Metanephros (tissue), 2 donors: Measurements from ENCODE around the gene NFIC. TPM values are rescaled to one million over a fixed set of nuclear protein-coding genes. Genes with fewer than 3 reads are reported as not detected.

ENCODE experiments used
- small RNA-seq: library from RNA; depleted of rRNA; stranded (forward); fragments of <200 nt; gene quantifications from one replicate; pipeline ENCODE3, GENCODE V24; 2014; ENCODE audit warnings: low replicate concordance
- total RNA-seq: library from RNA; depleted of rRNA; stranded (reverse); fragments of >200 nt; gene quantifications from one replicate; pipeline ENCODE4 v1.2.3, GENCODE V29; 2014

NFIC gene
- total RNA-seq, result 47.7 TPM

GRCh38 chr19:3365836-3366752 is at the start of gene NFIC:
NFIC (plus strand) TSS chr19:3366583; CDS start chr19:3366637, 54 bp downstream.

DNA sequence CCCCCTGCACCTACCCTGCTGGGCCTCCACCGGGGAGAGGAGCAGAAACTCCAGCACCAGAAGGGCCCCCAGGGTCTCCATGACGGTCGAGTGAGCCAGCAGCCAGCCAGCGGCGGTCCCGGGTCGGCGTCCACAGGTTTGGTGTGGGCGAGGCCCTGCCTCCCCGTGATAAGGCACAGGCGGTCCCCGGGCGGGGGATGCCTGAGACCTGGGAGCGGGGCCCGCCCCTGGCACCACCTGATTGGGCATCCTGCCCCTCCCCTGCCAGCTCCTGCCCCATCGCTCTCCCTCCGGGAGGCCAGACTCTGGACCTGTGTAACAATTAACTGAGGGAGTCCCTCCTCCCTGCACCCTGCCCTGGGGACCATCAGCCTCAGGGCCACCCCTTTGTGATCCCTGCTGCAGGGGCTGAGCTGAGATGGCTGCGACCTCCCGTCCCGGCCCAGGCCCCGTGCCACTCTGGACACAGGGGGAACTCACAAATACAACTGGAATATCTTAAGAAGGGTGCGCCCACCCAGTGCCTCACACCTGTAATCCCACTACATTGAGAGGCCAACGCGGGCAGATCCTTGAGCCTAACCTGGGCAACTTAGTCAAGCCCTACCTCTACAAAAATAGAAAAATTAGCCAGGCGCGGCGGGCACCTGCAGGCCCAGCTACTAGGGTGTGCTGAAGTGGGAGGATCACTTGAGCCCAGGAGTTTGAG is 114.2 kb downstream of the NFIC start, which contains the start of gene SMIM24:
TSS of gene SMIM24 (minus strand) at position 143 of the 709 bp plus-strand sequence. CDS start at position 81, 62 bp downstream.

GRCh38 chr19:3483226-3483628 is 116.8 kb downstream of the NFIC start, which contains the start of gene SMIM44:
SMIM44 (minus strand) TSS chr19:3483441; CDS start chr19:3483403, 38 bp downstream.

GRCh38 chr19:3500429-3501101 is 134.2 kb downstream of the NFIC start, which contains the start of gene DOHH:
DOHH (minus strand) TSS chr19:3500674; CDS start chr19:3496814, 3,860 bp downstream.

GRCh38 chr19:3505598-3506383 is 139.4 kb downstream of the NFIC start, which contains the start of gene FZR1:
FZR1 (plus strand) TSS chr19:3506311; CDS start chr19:3522990, 16,679 bp downstream.

Small RNA genes lying within 50 kb of the gene (small RNA-seq; reads per million reads assigned to genes)
- not detected for gene AC005514.1

Other genes with a start within 250 kb of the NFIC start
- 4.7 TPM for gene GNA15, start 230.6 kb upstream of the NFIC start, total RNA-seq
- 4.8 TPM for gene S1PR4, start 187.8 kb upstream of the NFIC start, total RNA-seq
- gene NCLN, start 180.7 kb upstream of the NFIC start, total RNA-seq, result 27.7 TPM
- 0.58 TPM for gene CELF5, start 141.9 kb upstream of the NFIC start, total RNA-seq
- gene SMIM24, start 113.9 kb downstream of the NFIC start, total RNA-seq, result 34.7 TPM
- gene SMIM44, start 116.9 kb downstream of the NFIC start, total RNA-seq, result 0.99 TPM
- gene DOHH, start 134.1 kb downstream of the NFIC start, total RNA-seq, result 13.8 TPM
- gene FZR1, start 139.7 kb downstream of the NFIC start, total RNA-seq, result 47.7 TPM
- 1.8 TPM for gene TEKTIP1, start 172.6 kb downstream of the NFIC start, total RNA-seq
- gene MFSD12, start 191.0 kb downstream of the NFIC start, total RNA-seq, result 55.8 TPM
- gene HMG20B, start 206.4 kb downstream of the NFIC start, total RNA-seq, result 84.6 TPM
- gene GIPC3, start 218.9 kb downstream of the NFIC start, total RNA-seq, result 1.3 TPM
- 5.6 TPM for gene TBXA2R, start 240.3 kb downstream of the NFIC start, total RNA-seq